ENCODE results near the gene LNPK. TPM values are rescaled to one million over a fixed set of nuclear protein-coding genes. Genes with fewer than 3 reads are reported as not detected.

Gene LNPK
- total RNA-seq, 1 experiment from 2014 or later, result 10.3 TPM

GRCh38 chr2:175877845-175878544 is 124.1 kb downstream of the LNPK start:
- H3K27ac Mint-ChIP-seq, result no peak overlapping the region

DNA sequence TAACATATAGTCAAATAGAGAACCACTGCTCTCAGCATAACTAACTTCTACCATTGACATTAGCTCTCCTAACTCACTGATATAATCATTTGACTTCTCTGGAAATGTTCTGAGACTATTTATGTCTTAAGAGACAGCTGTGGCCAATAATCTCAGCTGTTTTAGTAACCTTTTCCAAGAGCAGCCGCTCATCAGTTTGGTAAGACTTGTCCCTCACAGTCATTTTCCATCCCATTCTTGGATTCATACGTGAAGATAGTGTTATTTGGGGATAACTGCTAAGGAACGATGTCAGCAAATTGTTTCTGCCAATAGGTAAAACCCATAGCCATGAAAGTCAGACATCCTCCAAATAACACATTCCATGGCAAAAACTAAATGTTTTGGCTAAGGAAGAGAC is 127.8 kb downstream of the LNPK start:
- no peak overlapping the region for H3K4me3 Mint-ChIP-seq
- H3K27me3 Mint-ChIP-seq (ENCODE audit: low read depth), result no peaks in the 10 kb centered on the region
- CTCF ChIA-PET, result interaction anchor here (0.6 kb wide), 1 partner anchor 186 kb away, joined by 3 read pairs; no protein-coding TSS in a partner anchor
- no peaks in the 10 kb centered on the region for H3K4me1 Mint-ChIP-seq
- TF ChIP-seq, protein P1, sequence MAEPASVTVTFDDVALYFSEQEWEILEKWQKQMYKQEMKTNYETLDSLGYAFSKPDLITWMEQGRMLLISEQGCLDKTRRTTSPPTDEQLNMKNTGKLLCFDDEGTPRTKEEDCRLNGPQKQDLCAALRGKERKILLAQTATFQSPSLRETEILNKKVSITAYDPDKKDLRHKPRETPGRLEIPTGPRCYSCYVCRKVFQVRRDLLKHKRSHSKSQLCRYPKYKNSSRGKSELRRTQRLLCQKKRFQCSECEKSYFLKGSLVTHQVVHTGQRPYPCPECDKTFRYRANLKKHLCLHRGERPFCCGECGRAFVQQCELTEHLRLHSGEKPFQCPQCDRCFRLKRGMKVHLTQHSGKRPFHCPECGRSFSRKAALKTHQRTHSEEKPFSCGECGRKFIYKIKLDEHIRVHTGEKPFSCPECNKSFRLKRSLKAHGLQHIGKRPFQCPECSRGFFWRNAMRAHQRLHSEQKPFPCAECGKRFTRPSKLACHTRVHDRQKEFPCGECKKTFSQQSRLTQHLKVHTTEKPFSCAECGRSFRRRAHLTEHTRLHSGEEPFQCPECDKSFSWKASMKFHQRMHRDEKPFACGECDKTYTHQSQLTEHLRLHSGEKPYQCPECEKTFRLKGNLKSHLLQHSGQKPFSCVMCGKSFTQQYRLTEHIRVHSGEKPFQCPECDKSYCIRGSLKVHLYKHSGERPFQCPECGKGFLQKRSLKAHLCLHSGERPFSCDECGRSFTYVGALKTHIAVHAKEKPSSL (CRISPR knock-in tag; conservative IDR thresholded peaks at IDR 0.05), result no peak
- TF ChIP-seq ZNF232 (CRISPR knock-in tag; IDR thresholded peaks at IDR 0.05) (no peak), GABPB1 (CRISPR knock-in tag; IDR thresholded peaks at IDR 0.05) (no peak), HMGA2 (CRISPR knock-in tag; IDR thresholded peaks at IDR 0.05) (no peak)
- H3K27ac Mint-ChIP-seq, result no peak overlapping the region
- no peaks in the 10 kb centered on the region for H3K36me3 Mint-ChIP-seq
- DNase-seq (ENCODE audit: low spot score) (no peak), ATAC-seq (no peak)
- peaks cover under 1% of the 10 kb centered on the region; the same call in 1 of the 2 replicates for H3K9me3 Mint-ChIP-seq
- POLR2A ChIA-PET, result no interaction called here

More at GRCh38 chr2:175877845-175878544, 124.1 kb downstream of the LNPK start:
- ChIA-PET CTCF (no interaction called here), POLR2A (no interaction called here)
- Mint-ChIP-seq H3K4me3 (no peak overlapping the region), H3K27me3 (ENCODE audit: low read depth) (no peaks in the 10 kb centered on the region), H3K36me3 (no peaks in the 10 kb centered on the region), H3K4me1 (no peaks in the 10 kb centered on the region; the same call in 1 of the 2 replicates), H3K9me3 (no peaks in the 10 kb centered on the region)
- ATAC-seq (no peak), DNase-seq (ENCODE audit: low spot score) (no peak)
- TF ChIP-seq FOXP1 (CRISPR knock-in tag; IDR thresholded peaks at IDR 0.05; ENCODE audit: borderline replicate concordance) (no peak), FOXK1 (CRISPR knock-in tag; IDR thresholded peaks at IDR 0.05) (no peak), CREB1 (CRISPR knock-in tag; IDR thresholded peaks at IDR 0.05) (no peak), USF2 (CRISPR knock-in tag; IDR thresholded peaks at IDR 0.05) (no peak), NFATC4 (CRISPR knock-in tag; IDR thresholded peaks at IDR 0.05) (no peak), RORB (CRISPR knock-in tag; IDR thresholded peaks at IDR 0.05) (no peak), ATF2 (CRISPR knock-in tag; IDR thresholded peaks at IDR 0.05; ENCODE audit: borderline replicate concordance, low read depth) (no peak), ZNF121 (CRISPR knock-in tag; IDR thresholded peaks at IDR 0.05) (no peak), FOXJ3 (CRISPR knock-in tag; IDR thresholded peaks at IDR 0.05; ENCODE audit: borderline replicate concordance) (no peak)
- TF ChIP-seq, protein P2, sequence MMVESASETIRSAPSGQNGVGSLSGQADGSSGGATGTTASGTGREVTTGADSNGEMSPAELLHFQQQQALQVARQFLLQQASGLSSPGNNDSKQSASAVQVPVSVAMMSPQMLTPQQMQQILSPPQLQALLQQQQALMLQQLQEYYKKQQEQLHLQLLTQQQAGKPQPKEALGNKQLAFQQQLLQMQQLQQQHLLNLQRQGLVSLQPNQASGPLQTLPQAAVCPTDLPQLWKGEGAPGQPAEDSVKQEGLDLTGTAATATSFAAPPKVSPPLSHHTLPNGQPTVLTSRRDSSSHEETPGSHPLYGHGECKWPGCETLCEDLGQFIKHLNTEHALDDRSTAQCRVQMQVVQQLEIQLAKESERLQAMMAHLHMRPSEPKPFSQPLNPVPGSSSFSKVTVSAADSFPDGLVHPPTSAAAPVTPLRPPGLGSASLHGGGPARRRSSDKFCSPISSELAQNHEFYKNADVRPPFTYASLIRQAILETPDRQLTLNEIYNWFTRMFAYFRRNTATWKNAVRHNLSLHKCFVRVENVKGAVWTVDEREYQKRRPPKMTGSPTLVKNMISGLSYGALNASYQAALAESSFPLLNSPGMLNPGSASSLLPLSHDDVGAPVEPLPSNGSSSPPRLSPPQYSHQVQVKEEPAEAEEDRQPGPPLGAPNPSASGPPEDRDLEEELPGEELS (CRISPR knock-in tag; IDR thresholded peaks at IDR 0.05), result no peak
- TF ChIP-seq, protein P3, sequence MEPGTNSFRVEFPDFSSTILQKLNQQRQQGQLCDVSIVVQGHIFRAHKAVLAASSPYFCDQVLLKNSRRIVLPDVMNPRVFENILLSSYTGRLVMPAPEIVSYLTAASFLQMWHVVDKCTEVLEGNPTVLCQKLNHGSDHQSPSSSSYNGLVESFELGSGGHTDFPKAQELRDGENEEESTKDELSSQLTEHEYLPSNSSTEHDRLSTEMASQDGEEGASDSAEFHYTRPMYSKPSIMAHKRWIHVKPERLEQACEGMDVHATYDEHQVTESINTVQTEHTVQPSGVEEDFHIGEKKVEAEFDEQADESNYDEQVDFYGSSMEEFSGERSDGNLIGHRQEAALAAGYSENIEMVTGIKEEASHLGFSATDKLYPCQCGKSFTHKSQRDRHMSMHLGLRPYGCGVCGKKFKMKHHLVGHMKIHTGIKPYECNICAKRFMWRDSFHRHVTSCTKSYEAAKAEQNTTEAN (CRISPR knock-in tag; IDR thresholded peaks at IDR 0.05), result no peak

Other genes starting within 250 kb of the LNPK start
- 0.05 TPM in 1 of 3 replicates, not detected in the others for gene EVX2, start 81.7 kb upstream of the LNPK start, total RNA-seq (2021)
- not detected in 3 replicates for gene HOXD13, start 90.5 kb upstream of the LNPK start, total RNA-seq (2021)
- gene HOXD12, start 97.5 kb upstream of the LNPK start, total RNA-seq (2021), result 0.17 TPM in 1 of 3 replicates, not detected in the others
- gene HOXD11, start 105.0 kb upstream of the LNPK start, total RNA-seq (2021), result not detected in 3 replicates
- not detected in 3 replicates for gene HOXD10, start 114.5 kb upstream of the LNPK start, total RNA-seq (2021)
- not detected in 3 replicates for gene HOXD9, start 120.5 kb upstream of the LNPK start, total RNA-seq (2021)
- gene HOXD8, start 127.4 kb upstream of the LNPK start, total RNA-seq (2021), result not detected in 3 replicates
- not detected in 3 replicates for gene HOXD4, start 149.3 kb upstream of the LNPK start, total RNA-seq (2021)
- gene HOXD3, start 155.0 kb upstream of the LNPK start, total RNA-seq (2021), result not detected in 3 replicates
- 0.14 to 0.22 TPM in 2 of 3 replicates, not detected in the other for gene HOXD1, start 186.4 kb upstream of the LNPK start, total RNA-seq (2021)

All from WTC11 (cell line).